Loucy (cell line): Measurements from ENCODE around the gene INVS.
"Not testable (repeated sequence)": the region's sequence is repeated elsewhere in the genome, so short reads cannot be mapped to it uniquely, and the experiment has no call there.

Source experiments
- CTCF ChIP-seq: fragments of 200-600 bp; sonication (generic); conservative IDR thresholded peaks from 2 replicates; pipeline ENCODE4 v1.5.1; 2014; ENCODE audit warnings: mild to moderate bottlenecking, antibody characterized with exemption, low read length
- EZH2phosphoT487 ChIP-seq: fragments of 200-600 bp; IDR thresholded peaks from 2 replicates; pipeline ENCODE4 v1.6.1; 2018; ENCODE audit warnings: antibody characterized with exemption, mild to moderate bottlenecking, moderate library complexity, borderline replicate concordance

GRCh38 chr9:100236986-100237385 is 137.9 kb downstream of the INVS start:
- TF ChIP-seq CTCF, EZH2phosphoT487: not testable (repeated sequence)
